HAP-1 (cell line): Measurements from ENCODE around the gene SLC25A14.
"Not testable (repeated sequence)": the region's sequence is repeated elsewhere in the genome, so short reads cannot be mapped to it uniquely, and the experiment has no call there.

Experiments
- DNase-seq, 2 experiments: peaks; one replicate each; pipeline ENCODE4 v3.0.0-alpha.2; 2016 to 2020; ENCODE audit warnings: low spot score in 2 of 2
- H3K27me3 ChIP-seq: fragments of 250-450 bp; sonication (Bioruptor Pico); 2 replicates; pipeline ENCODE4 v1.5.1; 2020; ENCODE audit warnings: low read depth, mild to moderate bottlenecking, moderate library complexity
- H3K36me3 ChIP-seq: fragments of 250-450 bp; sonication (Bioruptor Pico); replicated peaks from 2 replicates; pipeline ENCODE4 v1.5.1; 2020; ENCODE audit warnings: mild to moderate bottlenecking
- H3K4me1 ChIP-seq: fragments of 250-450 bp; sonication (Bioruptor Pico); 2 replicates; pipeline ENCODE4 v1.5.1; 2020; ENCODE audit warnings: mild to moderate bottlenecking
- H3K4me3 ChIP-seq: fragments of 250-450 bp; sonication (Bioruptor Pico); 2 replicates; pipeline ENCODE4 v1.5.1; 2020; ENCODE audit warnings: mild to moderate bottlenecking, moderate library complexity
- H3K9me3 ChIP-seq: fragments of 250-450 bp; sonication (Bioruptor Pico); 2 replicates; pipeline ENCODE4 v1.5.1; 2020; ENCODE audit warnings: mild to moderate bottlenecking, moderate library complexity
- in situ Hi-C: fragments of 300-500 bp; cut with MboI; formaldehyde crosslinking; loops from 3 replicates; pipeline ENCODE4 v1.14.3; 2020; ENCODE audit warnings: low sequenced_read_pairs, inconsistent platforms, mixed read lengths

SLC25A14 gene

GRCh38 chrX:130336531-130336930, 3.2 kb upstream of the SLC25A14 start:
- H3K36me3 ChIP-seq, result no peaks in the 10 kb centered on the region
- H3K27me3 ChIP-seq, result no peaks in the 10 kb centered on the region
- DNase-seq, result no peak
- H3K4me1 ChIP-seq, result peaks cover 3% of the 10 kb centered on the region; the same call in 1 of the 2 replicates
- no peak overlapping the region for H3K4me3 ChIP-seq
- in situ Hi-C loops, result no loop called here
- no peaks in the 10 kb centered on the region for H3K9me3 ChIP-seq

GRCh38 chrX:130338869-130339268, 850 bp upstream of the SLC25A14 start:
- H3K4me1 ChIP-seq, H3K9me3 ChIP-seq, H3K27me3 ChIP-seq, in situ Hi-C loops, DNase-seq, H3K36me3 ChIP-seq: not testable (repeated sequence)
- peak overlapping the region; percentile 58 for H3K4me3 ChIP-seq

GRCh38 chrX:130340271-130340670, 552 bp downstream of the SLC25A14 start:
- H3K36me3 ChIP-seq, result no peaks in the 10 kb centered on the region
- no peaks in the 10 kb centered on the region for H3K9me3 ChIP-seq
- DNase-seq, result no peak
- H3K4me3 ChIP-seq, result peak overlapping the region; percentile 58
- H3K27me3 ChIP-seq, result no peaks in the 10 kb centered on the region
- peaks cover 3% of the 10 kb centered on the region; the same call in 1 of the 2 replicates for H3K4me1 ChIP-seq
- in situ Hi-C loops, result loop anchor here (10.0 kb wide), 1 partner anchor 95 kb away; no protein-coding TSS in a partner anchor

- DNase-seq, result no peak
- in situ Hi-C loops, result loop anchor here (10.0 kb wide), 1 partner anchor 99 kb away; no protein-coding TSS in a partner anchor
- no peaks in the 10 kb centered on the region for H3K9me3 ChIP-seq
Observed at GRCh38 chrX:130343411-130343810, 3.7 kb downstream of the SLC25A14 start.

GRCh38 chrX:130347321-130347720, 7.6 kb downstream of the SLC25A14 start:
- in situ Hi-C loops, result loop anchor here (10.0 kb wide), 1 partner anchor 103 kb away; no protein-coding TSS in a partner anchor
- no peaks in the 10 kb centered on the region for H3K27me3 ChIP-seq
- H3K4me3 ChIP-seq, result no peak overlapping the region
- H3K4me1 ChIP-seq, result no peaks in the 10 kb centered on the region
- H3K9me3 ChIP-seq, result no peaks in the 10 kb centered on the region
- no peaks in the 10 kb centered on the region for H3K36me3 ChIP-seq
- DNase-seq, result no peak

More at GRCh38 chrX:130343411-130343810, 3.7 kb downstream of the SLC25A14 start:
- Histone ChIP-seq H3K4me3 (no peak overlapping the region), H3K27me3 (no peaks in the 10 kb centered on the region), H3K4me1 (peaks cover 3% of the 10 kb centered on the region; the same call in 1 of the 2 replicates), H3K36me3 (no peaks in the 10 kb centered on the region)

GRCh38 chrX:130351567-130351966, 11.8 kb downstream of the SLC25A14 start:
- Histone ChIP-seq H3K36me3 (no peaks in the 10 kb centered on the region), H3K4me3 (no peak overlapping the region), H3K4me1 (no peaks in the 10 kb centered on the region), H3K9me3 (no peaks in the 10 kb centered on the region), H3K27me3 (no peaks in the 10 kb centered on the region)
- DNase-seq, result no peak
- in situ Hi-C loops, result no loop called here

- in situ Hi-C loops, result not testable (repeated sequence)
Observed at GRCh38 chrX:130352050-130352449, 12.3 kb downstream of the SLC25A14 start.

GRCh38 chrX:130376077-130376476, 36.4 kb downstream of the SLC25A14 start:
- no peak overlapping the region for H3K4me3 ChIP-seq
- no peaks in the 10 kb centered on the region for H3K36me3 ChIP-seq
- H3K27me3 ChIP-seq, result no peaks in the 10 kb centered on the region
- in situ Hi-C loops, result no loop called here
- no peaks in the 10 kb centered on the region for H3K4me1 ChIP-seq
- no peaks in the 10 kb centered on the region for H3K9me3 ChIP-seq
- DNase-seq, result no peak

More at GRCh38 chrX:130352050-130352449, 12.3 kb downstream of the SLC25A14 start:
- not testable (repeated sequence) for DNase-seq, H3K9me3 ChIP-seq, H3K36me3 ChIP-seq, H3K4me3 ChIP-seq, H3K4me1 ChIP-seq, H3K27me3 ChIP-seq

GRCh38 chrX:130378024-130378669, 38.4 kb downstream of the SLC25A14 start:
- no peak overlapping the region for H3K4me3 ChIP-seq
- no peaks in the 10 kb centered on the region for H3K9me3 ChIP-seq
- in situ Hi-C loops, result no loop called here
- no peaks in the 10 kb centered on the region for H3K36me3 ChIP-seq
- no peaks in the 10 kb centered on the region for H3K4me1 ChIP-seq
- no peaks in the 10 kb centered on the region for H3K27me3 ChIP-seq
- no peak for DNase-seq

- DNase-seq, result no peak
- in situ Hi-C loops, result no loop called here
- no peaks in the 10 kb centered on the region; the same call in 1 of the 2 replicates for H3K27me3 ChIP-seq
- no peaks in the 10 kb centered on the region for H3K4me1 ChIP-seq
- no peaks in the 10 kb centered on the region for H3K9me3 ChIP-seq
- H3K4me3 ChIP-seq, result no peak within 1 kb of the TSS
- H3K36me3 ChIP-seq, result no peaks in the 10 kb centered on the region
Observed at GRCh38 chrX:130385520-130385919, 45.8 kb downstream of the SLC25A14 start, which contains the start of gene GPR119. TSS of gene GPR119 (minus strand) at chrX:130385674. CDS start at chrX:130385447, 227 bp downstream.

- in situ Hi-C loops, result no loop called here
- no peaks in the 10 kb centered on the region for H3K4me1 ChIP-seq
- H3K27me3 ChIP-seq, result no peaks in the 10 kb centered on the region; the same call in 1 of the 2 replicates
- H3K4me3 ChIP-seq, result no peak overlapping the region
- no peak for DNase-seq
- H3K36me3 ChIP-seq, result no peaks in the 10 kb centered on the region
- no peaks in the 10 kb centered on the region for H3K9me3 ChIP-seq
Observed at GRCh38 chrX:130386408-130386808, 46.7 kb downstream of the SLC25A14 start.

- H3K9me3 ChIP-seq, result no peaks in the 10 kb centered on the region
Observed at GRCh38 chrX:130393451-130394074, 53.8 kb downstream of the SLC25A14 start.

GRCh38 chrX:130395341-130395740, 55.6 kb downstream of the SLC25A14 start:
- no peaks in the 10 kb centered on the region for H3K9me3 ChIP-seq
- H3K4me1 ChIP-seq, result no peaks in the 10 kb centered on the region; the same call in 1 of the 2 replicates
- DNase-seq, result no peak
- no peaks in the 10 kb centered on the region for H3K36me3 ChIP-seq
- no peak overlapping the region for H3K4me3 ChIP-seq
- in situ Hi-C loops, result loop anchor here (10.0 kb wide), 1 partner anchor 519 kb away; no protein-coding TSS in a partner anchor
- H3K27me3 ChIP-seq, result peaks cover 4% of the 10 kb centered on the region; the same call in 1 of the 2 replicates

More at GRCh38 chrX:130393451-130394074, 53.8 kb downstream of the SLC25A14 start:
- in situ Hi-C loops, result loop anchor here (10.0 kb wide), 1 partner anchor 521 kb away; no protein-coding TSS in a partner anchor
- no peaks in the 10 kb centered on the region for H3K36me3 ChIP-seq
- H3K4me3 ChIP-seq, result no peak overlapping the region
- H3K27me3 ChIP-seq, result peaks cover 4% of the 10 kb centered on the region; the same call in 1 of the 2 replicates
- peak; percentile 59 to 70 for DNase-seq
- no peaks in the 10 kb centered on the region for H3K4me1 ChIP-seq
